Astrocyte of the hippocampus (primary cell): ENCODE measurements around the gene TEAD4.

Source experiments
- DNase-seq: peaks from one replicate; pipeline ENCODE4 v3.0.0; 2011; ENCODE audit warnings: low read depth, low spot score

Gene TEAD4

GRCh38 chr12:3000548-3001275, 41.5 kb downstream of the TEAD4 start:
- DNase-seq: no peak

- no peak for DNase-seq
Measured at GRCh38 chr12:3002646-3003045, 43.4 kb downstream of the TEAD4 start.

GRCh38 chr12:3003357-3003992, 44.3 kb downstream of the TEAD4 start:
- DNase-seq: no peak

GRCh38 chr12:3004655-3005565, 45.7 kb downstream of the TEAD4 start:
- no peak for DNase-seq

- DNase-seq: peak; percentile 26
Measured at GRCh38 chr12:3005736-3006135, 46.5 kb downstream of the TEAD4 start.

GRCh38 chr12:3009780-3010179, 50.6 kb downstream of the TEAD4 start:
- no peak for DNase-seq

GRCh38 chr12:3010214-3010930, 51.2 kb downstream of the TEAD4 start:
- DNase-seq: no peak

GRCh38 chr12:3012786-3013185, 53.6 kb downstream of the TEAD4 start:
- DNase-seq: no peak

GRCh38 chr12:3014641-3015040, 55.4 kb downstream of the TEAD4 start:
- DNase-seq: no peak

- no peak for DNase-seq
Measured at GRCh38 chr12:3015356-3015755, 56.2 kb downstream of the TEAD4 start.

GRCh38 chr12:3016191-3016590, 57.0 kb downstream of the TEAD4 start:
- DNase-seq: no peak

- no peak for DNase-seq
Measured at GRCh38 chr12:3017281-3017680, 58.1 kb downstream of the TEAD4 start.

GRCh38 chr12:3018284-3019004, 59.2 kb downstream of the TEAD4 start:
- no peak for DNase-seq

GRCh38 chr12:3019005-3019680, 59.9 kb downstream of the TEAD4 start:
- DNase-seq: no peak

- DNase-seq: no peak
Measured at GRCh38 chr12:3020399-3020798, 61.2 kb downstream of the TEAD4 start.

GRCh38 chr12:3020850-3021435, 61.7 kb downstream of the TEAD4 start:
- no peak for DNase-seq

GRCh38 chr12:3022411-3022810, 63.2 kb downstream of the TEAD4 start:
- DNase-seq: no peak

GRCh38 chr12:3022961-3023360, 63.8 kb downstream of the TEAD4 start:
- DNase-seq: no peak

GRCh38 chr12:3028108-3028507, 68.9 kb downstream of the TEAD4 start:
- DNase-seq: no peak

GRCh38 chr12:3030821-3031429, 71.7 kb downstream of the TEAD4 start:
- DNase-seq: no peak
